Caco-2 (cell line): ENCODE measurements around the gene ANGPTL1. TPM values are rescaled to one million over a fixed set of nuclear protein-coding genes. Genes with fewer than 3 reads are reported as not detected.

Experiments used
- BruUV-seq: library from RNA; stranded (reverse); fragments of 400-500 nt; replicated peaks from 2 replicates; lab custom pipeline; 2021; lab: Mats Ljungman, UMichigan
- CTCF ChIA-PET: fragments of 300-600 bp; sonication (Branson Sonifier 250); formaldehyde crosslinking; loops from one replicate; lab custom pipeline; 2022; ENCODE audit warnings: antibody characterized with exemption; lab: Charles Lee
- POLR2A ChIA-PET: fragments of 300-600 bp; sonication (Branson Sonifier 250); formaldehyde crosslinking; loops from one replicate; lab custom pipeline; 2022; ENCODE audit warnings: antibody characterized with exemption; lab: Charles Lee
- DNase-seq, 2 experiments: peaks; one replicate each; pipeline versions ENCODE4 v3.0.0 to v3.0.0-alpha.2; 2020 to 2022
- H3K27me3 ChIP-seq: replicated peaks from 2 replicates; pipeline ENCODE4 v1.6.0; 2011; ENCODE audit warnings: low read length; ENCODE audit not compliant: control insufficient read depth, insufficient read depth
- H3K36me3 ChIP-seq: 2 replicates; pipeline ENCODE4 v1.5.1; 2011; ENCODE audit warnings: low read length; ENCODE audit not compliant: control insufficient read depth, insufficient read depth
- H3K4me1 ChIP-seq: fragments of 250-450 bp; sonication (Bioruptor Pico); 2 replicates; pipeline ENCODE4 v1.5.1; 2020; ENCODE audit warnings: mild to moderate bottlenecking
- H3K4me3 ChIP-seq: 2 replicates; pipeline ENCODE4 v1.5.1; 2011; ENCODE audit warnings: low read depth, mild to moderate bottlenecking, control low read depth, low read length
- H3K9me3 ChIP-seq: fragments of 250-450 bp; sonication (Bioruptor Pico); 2 replicates; pipeline ENCODE4 v1.5.1; 2020; ENCODE audit warnings: mild to moderate bottlenecking, moderate library complexity
- H3K27ac Mint-ChIP-seq: one replicate; pipeline ENCODE4 v1.8.0; 2022; ENCODE audit warnings: mixed read lengths; ENCODE audit not compliant: unreplicated experiment
- H3K27me3 Mint-ChIP-seq: one replicate; pipeline ENCODE4 v1.8.0; 2022; ENCODE audit warnings: mixed read lengths; ENCODE audit not compliant: insufficient read depth, unreplicated experiment
- H3K36me3 Mint-ChIP-seq: one replicate; pipeline ENCODE4 v1.8.0; 2022; ENCODE audit warnings: mild to moderate bottlenecking, mixed read lengths; ENCODE audit not compliant: insufficient read depth, unreplicated experiment
- H3K4me1 Mint-ChIP-seq: one replicate; pipeline ENCODE4 v1.8.0; 2022; ENCODE audit warnings: low read depth, mixed read lengths; ENCODE audit not compliant: unreplicated experiment
- H3K4me3 Mint-ChIP-seq: one replicate; pipeline ENCODE4 v1.8.0; 2022; ENCODE audit warnings: mild to moderate bottlenecking, moderate library complexity, mixed read lengths; ENCODE audit not compliant: unreplicated experiment
- H3K9me3 Mint-ChIP-seq: one replicate; pipeline ENCODE4 v1.8.0; 2022; ENCODE audit warnings: mixed read lengths; ENCODE audit not compliant: unreplicated experiment
- intact Hi-C: fragments of 100-400 bp; cut with micrococcal nuclease; formaldehyde crosslinking; loops from one replicate; pipeline ENCODE4 v1.10.0; 2022; ENCODE audit not compliant: unreplicated experiment
- total RNA-seq: library from RNA; stranded (reverse); gene quantifications from 2 replicates; pipeline ENCODE4 v1.2.3, GENCODE V29; 2022
- TF ChIP-seq, protein P1 (sequence below), 2 experiments: fragments of 200-600 bp in 1 of 2; IDR thresholded peaks; 1 replicate in 1 of 2; 2 replicates in 1 of 2; pipeline versions ENCODE4 v1.5.1 to v1.8.0; 2011 to 2022; ENCODE audit warnings: antibody characterized with exemption in 1 of 2, control low read depth in 1 of 2, inconsistent platforms in 1 of 2, low read depth in 1 of 2, low read length in 1 of 2, mild to moderate bottlenecking in 1 of 2, moderate library complexity in 1 of 2; ENCODE audit not compliant: insufficient read depth in 1 of 2, severe bottlenecking in 1 of 2, unreplicated experiment in 1 of 2

The ANGPTL1 gene
- total RNA-seq, 1 experiment from 2014 or later = not detected

DNA sequence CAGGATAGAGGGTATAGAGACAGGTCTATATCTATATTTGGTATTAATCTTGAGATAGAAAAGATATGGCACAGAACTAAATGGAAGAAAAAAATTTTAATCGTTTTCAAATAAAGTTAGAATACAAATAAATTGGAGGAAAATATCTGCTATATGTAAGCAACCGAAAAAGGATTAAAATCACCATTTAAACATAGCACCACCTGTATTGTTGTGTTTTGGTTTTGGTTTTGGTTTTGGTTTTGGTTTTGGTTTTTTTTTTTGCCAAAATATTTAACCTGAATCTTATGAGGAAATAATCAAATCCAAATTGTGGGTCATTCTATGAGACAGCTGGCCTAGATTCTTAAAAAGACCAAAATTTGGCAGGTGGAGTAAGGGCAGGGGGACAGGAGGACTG, 28.5 kb upstream of the ANGPTL1 start:
- Mint-ChIP-seq H3K27me3 (no peaks in the 10 kb centered on the region), H3K4me1 (no peaks in the 10 kb centered on the region), H3K9me3 (peaks cover 9% of the 10 kb centered on the region), H3K36me3 (peaks cover 12% of the 10 kb centered on the region), H3K4me3 (no peak overlapping the region), H3K27ac (no peak overlapping the region)
- intact Hi-C loops = no loop called here
- 0 out of 2 replicates have a peak, but pooled peaks cover 1% of the 10 kb centered on the region for H3K36me3 ChIP-seq
- TF ChIP-seq, protein P1, sequence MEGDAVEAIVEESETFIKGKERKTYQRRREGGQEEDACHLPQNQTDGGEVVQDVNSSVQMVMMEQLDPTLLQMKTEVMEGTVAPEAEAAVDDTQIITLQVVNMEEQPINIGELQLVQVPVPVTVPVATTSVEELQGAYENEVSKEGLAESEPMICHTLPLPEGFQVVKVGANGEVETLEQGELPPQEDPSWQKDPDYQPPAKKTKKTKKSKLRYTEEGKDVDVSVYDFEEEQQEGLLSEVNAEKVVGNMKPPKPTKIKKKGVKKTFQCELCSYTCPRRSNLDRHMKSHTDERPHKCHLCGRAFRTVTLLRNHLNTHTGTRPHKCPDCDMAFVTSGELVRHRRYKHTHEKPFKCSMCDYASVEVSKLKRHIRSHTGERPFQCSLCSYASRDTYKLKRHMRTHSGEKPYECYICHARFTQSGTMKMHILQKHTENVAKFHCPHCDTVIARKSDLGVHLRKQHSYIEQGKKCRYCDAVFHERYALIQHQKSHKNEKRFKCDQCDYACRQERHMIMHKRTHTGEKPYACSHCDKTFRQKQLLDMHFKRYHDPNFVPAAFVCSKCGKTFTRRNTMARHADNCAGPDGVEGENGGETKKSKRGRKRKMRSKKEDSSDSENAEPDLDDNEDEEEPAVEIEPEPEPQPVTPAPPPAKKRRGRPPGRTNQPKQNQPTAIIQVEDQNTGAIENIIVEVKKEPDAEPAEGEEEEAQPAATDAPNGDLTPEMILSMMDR (IDR thresholded peaks at IDR 0.05; ENCODE audit: insufficient read depth in 1 of 2, low read depth in 1 of 2, low read length in 1 of 2, severe bottlenecking in 1 of 2, unreplicated experiment in 1 of 2) = no peak
- no TSS peak for BruUV-seq
- no peak overlapping the region for H3K4me3 ChIP-seq
- DNase-seq = no peak
- H3K4me1 ChIP-seq = no peaks in the 10 kb centered on the region
- ChIA-PET CTCF (no interaction called here), POLR2A (no interaction called here)
- H3K9me3 ChIP-seq = no peaks in the 10 kb centered on the region
- no peaks in the 10 kb centered on the region for H3K27me3 ChIP-seq

DNA sequence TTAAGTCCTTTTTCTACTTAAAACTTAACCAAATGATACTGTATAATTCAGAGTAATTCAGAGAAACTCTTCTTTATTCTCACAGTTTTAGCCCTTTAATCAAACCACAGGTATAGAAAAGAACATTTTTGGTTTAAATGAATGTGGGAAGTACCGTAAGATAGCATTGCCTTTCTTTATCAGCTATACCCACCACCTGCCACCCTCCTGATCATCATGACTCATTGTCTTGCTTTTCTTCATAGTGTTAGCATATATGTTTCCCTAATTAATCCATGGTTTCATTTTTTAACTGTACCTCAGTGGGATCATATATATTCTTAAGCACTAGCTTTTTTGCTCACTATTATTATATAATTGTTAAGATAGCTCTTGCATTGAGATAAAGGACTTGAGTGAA, 27.5 kb upstream of the ANGPTL1 start:
- ChIA-PET CTCF (no interaction called here), POLR2A (no interaction called here)
- Histone ChIP-seq H3K4me3 (no peak overlapping the region), H3K27me3 (no peaks in the 10 kb centered on the region), H3K4me1 (no peaks in the 10 kb centered on the region), H3K36me3 (0 out of 2 replicates have a peak, but pooled peaks cover 1% of the 10 kb centered on the region), H3K9me3 (no peaks in the 10 kb centered on the region)
- Mint-ChIP-seq H3K9me3 (peaks cover 9% of the 10 kb centered on the region), H3K36me3 (peaks cover 11% of the 10 kb centered on the region), H3K4me1 (no peaks in the 10 kb centered on the region), H3K4me3 (no peak overlapping the region), H3K27me3 (no peaks in the 10 kb centered on the region), H3K27ac (no peak overlapping the region)
- TF ChIP-seq, protein P1 (IDR thresholded peaks at IDR 0.05; ENCODE audit: insufficient read depth in 1 of 2, low read depth in 1 of 2, low read length in 1 of 2, severe bottlenecking in 1 of 2, unreplicated experiment in 1 of 2) = no peak
- BruUV-seq = no TSS peak
- no peak for DNase-seq
- intact Hi-C loops = no loop called here

DNA sequence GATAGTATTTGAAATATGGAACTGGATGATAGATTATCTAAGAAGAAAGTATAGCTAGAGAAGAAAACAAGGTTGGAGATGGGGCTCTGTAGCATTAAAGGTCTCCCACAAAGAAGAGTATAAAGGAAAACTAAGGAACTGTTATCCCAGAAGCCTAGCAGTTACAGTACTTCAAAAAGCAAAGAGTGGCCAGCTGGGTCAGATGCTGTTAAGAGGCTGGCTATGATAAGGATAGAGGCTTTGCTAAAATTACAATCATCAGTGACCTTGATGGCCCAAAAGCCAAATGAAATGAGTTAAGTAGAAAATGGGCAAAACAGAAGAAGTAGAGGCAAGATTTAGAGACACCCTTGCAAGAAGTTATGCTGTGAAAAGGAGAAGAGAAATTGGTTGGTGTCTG, 25.1 kb upstream of the ANGPTL1 start:
- Histone ChIP-seq H3K9me3 (no peaks in the 10 kb centered on the region), H3K4me1 (no peaks in the 10 kb centered on the region), H3K4me3 (no peak overlapping the region), H3K27me3 (no peaks in the 10 kb centered on the region), H3K36me3 (0 out of 2 replicates have a peak, but pooled peaks cover 1% of the 10 kb centered on the region)
- TF ChIP-seq, protein P1 (IDR thresholded peaks at IDR 0.05; ENCODE audit: insufficient read depth in 1 of 2, low read depth in 1 of 2, low read length in 1 of 2, severe bottlenecking in 1 of 2, unreplicated experiment in 1 of 2) = no peak
- BruUV-seq = no TSS peak
- intact Hi-C loops = no loop called here
- ChIA-PET POLR2A (no interaction called here), CTCF (no interaction called here)
- Mint-ChIP-seq H3K9me3 (peaks cover 9% of the 10 kb centered on the region), H3K36me3 (peaks cover 11% of the 10 kb centered on the region), H3K27ac (no peak overlapping the region), H3K4me1 (no peaks in the 10 kb centered on the region), H3K4me3 (no peak overlapping the region), H3K27me3 (no peaks in the 10 kb centered on the region)
- no peak for DNase-seq
